Pancreas (tissue), 10 donors: ENCODE results near the gene GRAP. TPM values are rescaled to one million over a fixed set of nuclear protein-coding genes. Genes with fewer than 3 reads are reported as not detected.

Source experiments
- ATAC-seq, 4 donors: fragments of 200-7000 bp; cut with Tn5 transposase; one replicate each; pipeline versions ENCODE4 v1.8.0 to v1.9.1; 2020; ENCODE audit warnings: mild to moderate bottlenecking in 4 of 4, moderate library complexity in 4 of 4
- DNase-seq, 6 donors: peaks; one replicate each; pipeline ENCODE4 v3.0.0-alpha.2; 2020
- FAIRE-seq: peaks from 2 replicates; lab custom pipeline; 2012; peaks lifted over from hg19 to GRCh38; lab: Jason Lieb, UNC
- H3K27ac ChIP-seq, 4 donors: fragments of 200-600 bp; sonication (generic); 1 replicate in 3 of 4; 2 replicates in 1 of 4; pipeline versions ENCODE4 v1.5.0 to v1.8.0; 2020
- H3K27me3 ChIP-seq, 4 donors: fragments of 200-600 bp; one replicate each; pipeline ENCODE4 v1.8.0; 2021
- H3K36me3 ChIP-seq, 3 donors: fragments of 200-600 bp; sonication (generic) in 1 of 3; one replicate each; pipeline versions ENCODE4 v1.5.0 to v1.8.0; 2020 to 2021
- H3K4me1 ChIP-seq, 3 donors: fragments of 200-600 bp; one replicate each; pipeline ENCODE4 v1.8.0; 2021
- H3K4me3 ChIP-seq, 4 donors: fragments of 200-600 bp; sonication (generic) in 2 of 4; one replicate each; pipeline versions ENCODE4 v1.5.0 to v1.8.0; 2020 to 2021
- H3K9me3 ChIP-seq, 4 donors: fragments of 200-600 bp; one replicate each; pipeline ENCODE4 v1.8.0; 2021
- CTCF ChIP-seq, 4 donors: fragments of 200-600 bp; sonication (generic) in 3 of 4; IDR thresholded peaks; one replicate each; pipeline versions ENCODE4 v1.5.0 to v1.8.0; 2021; ENCODE audit warnings: antibody characterized with exemption in 4 of 4
- WGBS, 2 donors: extraction: QIAGEN DNeasy Blood & Tissue Kit; methylation state at CpG; one replicate each; pipeline ENCODE4 v1.1.7; 2013; 5-methylcytosine and 5-hydroxymethylcytosine counted together
- intact Hi-C, 3 donors: fragments of 100-400 bp; cut with DNase I; formaldehyde crosslinking; loops; one replicate each; pipeline versions ENCODE4 v1.11.1 to v1.14.2; 2022
- polyA plus RNA-seq, 2 donors: library from polyadenylated mRNA; stranded (reverse); fragments of 200-250 nt; gene quantifications; one replicate each; pipeline ENCODE4 v1.2.3, GENCODE V29; 2013
- total RNA-seq, 6 donors: library from RNA; stranded (reverse); fragmentation: NEBNext Ultra II Directional in 4 of 6; extraction: Animal tissue kit (Norgen Biotek cat#: 25700) in 4 of 6; gene quantifications; one replicate each; pipeline versions ENCODE4 v1.2.1 to v1.2.4, GENCODE V29; 2021 to 2023
- donor health status: healthy with polysubstance abuse.
- donor health status: DM: no; HTN: no; CAD: no; lungs with moderate emphysema.
- donor health status: DM: no; HTN: no; CAD: no.
- donor health status: control.
- donor health status: control.
- donor health status: Bipolar disorder and iron deficiency.
- donor health status: DM: yes; HTN: yes; CAD: no.
- donor health status: DM: no; HTN: no; CAD: no.
- donor health status: DM: no; HTN: no; CAD: no.
- donor health status: DM: yes; HTN: yes; CAD: no.

GRAP gene
- total and polyA plus RNA-seq, 8 donors, result 0.38 to 2.3 (median 0.97) TPM

GRCh38 chr17:19017804-19018599, 28.8 kb downstream of the GRAP start:
- DNase-seq (peak in 2 of 6 donors; percentile 14 to 35), FAIRE-seq (no peak), ATAC-seq (peak in 1 of 4 donors; percentile 32)
- Histone ChIP-seq H3K36me3 (no peaks in the 10 kb centered on the region), H3K9me3 (no peaks in the 10 kb centered on the region), H3K4me1 (no peaks in the 10 kb centered on the region), H3K4me3 (no peak overlapping the region), H3K27ac (no peak overlapping the region), H3K27me3 (no peaks in the 10 kb centered on the region)
- intact Hi-C loops, result no loop called here
- 77 to 82% methylated on average over 16 of the region's 16 CpGs for WGBS, 2 donors
- no peak for TF ChIP-seq CTCF (IDR thresholded peaks at IDR 0.05)

- Histone ChIP-seq H3K27ac (no peak overlapping the region), H3K27me3 (no peaks in the 10 kb centered on the region), H3K9me3 (no peaks in the 10 kb centered on the region), H3K36me3 (no peaks in the 10 kb centered on the region), H3K4me3 (no peak overlapping the region), H3K4me1 (no peaks in the 10 kb centered on the region)
- WGBS, 2 donors, result 80 to 86% methylated on average over 9 to 12 of the region's 12 CpGs
- DNase-seq (peak in 1 of 6 donors; percentile 7), FAIRE-seq (no peak), ATAC-seq (no peak)
- intact Hi-C loops, result no loop called here
- no peak for TF ChIP-seq CTCF (IDR thresholded peaks at IDR 0.05)
These were observed 29.4 kb downstream of the GRAP start for GRCh38 chr17:19017401-19017800.

- Histone ChIP-seq H3K4me1 (no peaks in the 10 kb centered on the region), H3K4me3 (no peak overlapping the region), H3K9me3 (no peaks in the 10 kb centered on the region), H3K27ac (no peak overlapping the region), H3K27me3 (no peaks in the 10 kb centered on the region), H3K36me3 (no peaks in the 10 kb centered on the region)
- intact Hi-C loops, result no loop called here
- no peak for ATAC-seq
- no peak for FAIRE-seq
- DNase-seq, result peak in 2 of 6 donors; percentile 11 to 56
- WGBS, 2 donors, result 55 to 61% methylated on average over 7 of the region's 7 CpGs
- no peak for TF ChIP-seq CTCF (IDR thresholded peaks at IDR 0.05)
These were observed 29.9 kb downstream of the GRAP start for GRCh38 chr17:19016881-19017280.

GRCh38 chr17:19016297-19016696, 30.5 kb downstream of the GRAP start:
- intact Hi-C loops, result no loop called here
- FAIRE-seq, result no peak
- Histone ChIP-seq H3K36me3 (no peaks in the 10 kb centered on the region), H3K27me3 (no peaks in the 10 kb centered on the region), H3K9me3 (no peaks in the 10 kb centered on the region), H3K4me1 (no peaks in the 10 kb centered on the region), H3K4me3 (no peak overlapping the region), H3K27ac (no peak overlapping the region)
- TF ChIP-seq CTCF (IDR thresholded peaks at IDR 0.05), result no peak
- no peak for ATAC-seq
- WGBS, 2 donors, result 81 to 87% methylated on average over 7 to 8 of the region's 8 CpGs
- DNase-seq, result peak in 2 of 6 donors; percentile 10 to 41

- no peak for FAIRE-seq
- 68 to 81% methylated on average over 7 of the region's 7 CpGs for WGBS, 2 donors
- Histone ChIP-seq H3K27me3 (no peaks in the 10 kb centered on the region), H3K27ac (no peak overlapping the region), H3K9me3 (no peaks in the 10 kb centered on the region), H3K4me1 (no peaks in the 10 kb centered on the region), H3K36me3 (no peaks in the 10 kb centered on the region), H3K4me3 (no peak overlapping the region)
- intact Hi-C loops, result no loop called here
- DNase-seq, result peak in 2 of 6 donors; percentile 3 to 25
- no peak for ATAC-seq
- TF ChIP-seq CTCF (IDR thresholded peaks at IDR 0.05), result no peak
These were observed 31.3 kb downstream of the GRAP start for GRCh38 chr17:19015428-19015827.
